PC-9 (cell line): ENCODE measurements around the gene KLHDC4. TPM values are rescaled to one million over a fixed set of nuclear protein-coding genes. Genes with fewer than 3 reads are reported as not detected.

Source experiments
- BruUV-seq: library from RNA; stranded (reverse); fragments of 400-500 nt; replicated peaks from 2 replicates; lab custom pipeline; 2021; lab: Mats Ljungman, UMichigan
- CTCF ChIA-PET: fragments of 300-600 bp; sonication (Branson Sonifier 250); formaldehyde crosslinking; loops from one replicate; lab custom pipeline; 2022; ENCODE audit warnings: antibody characterized with exemption; lab: Charles Lee
- POLR2A ChIA-PET: fragments of 300-600 bp; sonication (Branson Sonifier 250); formaldehyde crosslinking; loops from one replicate; lab custom pipeline; 2022; ENCODE audit warnings: antibody characterized with exemption; ENCODE audit not compliant: unreplicated experiment; lab: Charles Lee
- DNase-seq, 2 experiments: peaks; one replicate each; pipeline versions ENCODE4 v3.0.0 to v3.0.0-alpha.2; 2015 to 2022; ENCODE audit warnings: mixed read lengths in 1 of 2
- H2AFZ ChIP-seq: fragments of 200-600 bp; sonication (generic); 2 replicates; pipeline ENCODE4 v1.8.1; 2017; ENCODE audit warnings: antibody characterized with exemption
- H3F3A ChIP-seq: fragments of 200-600 bp; sonication (generic); 2 replicates; pipeline ENCODE4 v1.8.1; 2017; ENCODE audit warnings: antibody characterized with exemption, mild to moderate bottlenecking, low read depth; ENCODE audit not compliant: insufficient read depth
- H3K27ac ChIP-seq: fragments of 200-600 bp; sonication (generic); 2 replicates; pipeline ENCODE4 v1.6.1; 2016; ENCODE audit warnings: mixed run types
- H3K27me3 ChIP-seq: fragments of 200-600 bp; sonication (generic); 2 replicates; pipeline ENCODE4 v1.6.1; 2016; ENCODE audit warnings: low read depth, mixed run types; ENCODE audit not compliant: insufficient read depth
- H3K36me3 ChIP-seq: fragments of 200-600 bp; sonication (generic); 2 replicates; pipeline ENCODE4 v1.6.1; 2016; ENCODE audit warnings: low read depth, mixed run types
- H3K4me1 ChIP-seq: fragments of 200-600 bp; sonication (generic); replicated peaks from 2 replicates; pipeline ENCODE4 v1.6.1; 2016; ENCODE audit warnings: mixed run types; ENCODE audit not compliant: insufficient read depth
- H3K4me2 ChIP-seq: fragments of 200-600 bp; sonication (generic); 2 replicates; pipeline ENCODE4 v1.6.1; 2017; ENCODE audit warnings: mixed run types
- H3K4me3 ChIP-seq: fragments of 200-600 bp; sonication (generic); 2 replicates; pipeline ENCODE4 v1.6.1; 2016; ENCODE audit warnings: mixed run types
- H3K79me2 ChIP-seq: fragments of 200-600 bp; sonication (generic); 2 replicates; pipeline ENCODE4 v1.6.1; 2017; ENCODE audit warnings: low read depth, mixed run types
- H3K9me2 ChIP-seq: fragments of 200-600 bp; sonication (generic); 2 replicates; pipeline ENCODE4 v1.8.1; 2017; ENCODE audit warnings: mild to moderate bottlenecking; ENCODE audit not compliant: insufficient read depth
- H3K9me3 ChIP-seq: fragments of 200-600 bp; sonication (generic); 2 replicates; pipeline ENCODE4 v1.8.1; 2016; ENCODE audit warnings: low read depth; ENCODE audit not compliant: insufficient read depth
- H4K20me1 ChIP-seq: fragments of 200-600 bp; sonication (generic); 2 replicates; pipeline ENCODE4 v1.8.1; 2017; ENCODE audit not compliant: insufficient read depth
- EZH2 ChIP-seq: fragments of 200-600 bp; sonication (generic); IDR thresholded peaks from 2 replicates; pipeline ENCODE4 v1.8.0; 2017; ENCODE audit warnings: antibody characterized with exemption, low read depth
- intact Hi-C: fragments of 100-400 bp; cut with micrococcal nuclease; formaldehyde crosslinking; loops from one replicate; pipeline ENCODE4 v1.10.0; 2022; ENCODE audit not compliant: unreplicated experiment
- total RNA-seq: library from RNA; stranded (reverse); gene quantifications from 2 replicates; pipeline ENCODE4 v1.2.3, GENCODE V29; 2021
- TF ChIP-seq, protein P1 (sequence below): fragments of 200-600 bp; sonication (generic); conservative IDR thresholded peaks from 2 replicates; pipeline ENCODE4 v1.6.1; 2017; ENCODE audit warnings: mixed run types, antibody characterized with exemption, mild to moderate bottlenecking, moderate library complexity

Gene KLHDC4
- total RNA-seq, 1 experiment from 2014 or later, result 66.5 TPM

DNA sequence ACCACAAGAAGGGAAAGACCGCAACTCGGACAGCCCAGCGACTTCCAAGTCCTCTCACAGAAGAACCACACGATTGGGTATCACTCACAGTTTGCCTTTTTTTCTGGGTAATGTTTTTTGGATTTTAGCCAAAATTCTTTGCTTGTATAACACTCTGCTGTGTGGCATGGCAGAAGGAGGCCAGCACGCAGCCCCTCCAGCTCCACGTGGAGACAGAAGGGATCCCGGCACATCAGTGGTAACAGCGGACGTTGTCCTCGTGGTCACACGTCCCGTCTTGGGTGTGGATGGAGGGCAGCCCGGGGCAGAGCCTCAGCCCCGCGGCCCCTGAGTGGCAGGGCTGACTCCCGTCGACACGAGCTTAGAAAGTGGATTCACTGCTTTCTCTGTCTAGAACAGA lies 69.1 kb downstream of the KLHDC4 start:
- DNase-seq, result no peak
- no peak overlapping the region for H2AFZ ChIP-seq
- POLR2A ChIA-PET, result no interaction called here
- H3K9me3 ChIP-seq, result no peaks in the 10 kb centered on the region
- H3K27ac ChIP-seq, result no peak overlapping the region
- no peaks in the 10 kb centered on the region for H3F3A ChIP-seq
- no peaks in the 10 kb centered on the region for H3K9me2 ChIP-seq
- H3K36me3 ChIP-seq, result no peaks in the 10 kb centered on the region; the same call in 1 of the 2 replicates
- BruUV-seq, result no TSS peak
- H3K4me2 ChIP-seq, result no peak overlapping the region
- H3K79me2 ChIP-seq, result no peaks in the 10 kb centered on the region
- peaks cover 14% of the 10 kb centered on the region for H4K20me1 ChIP-seq
- H3K27me3 ChIP-seq, result no peaks in the 10 kb centered on the region
- TF ChIP-seq, protein P1, sequence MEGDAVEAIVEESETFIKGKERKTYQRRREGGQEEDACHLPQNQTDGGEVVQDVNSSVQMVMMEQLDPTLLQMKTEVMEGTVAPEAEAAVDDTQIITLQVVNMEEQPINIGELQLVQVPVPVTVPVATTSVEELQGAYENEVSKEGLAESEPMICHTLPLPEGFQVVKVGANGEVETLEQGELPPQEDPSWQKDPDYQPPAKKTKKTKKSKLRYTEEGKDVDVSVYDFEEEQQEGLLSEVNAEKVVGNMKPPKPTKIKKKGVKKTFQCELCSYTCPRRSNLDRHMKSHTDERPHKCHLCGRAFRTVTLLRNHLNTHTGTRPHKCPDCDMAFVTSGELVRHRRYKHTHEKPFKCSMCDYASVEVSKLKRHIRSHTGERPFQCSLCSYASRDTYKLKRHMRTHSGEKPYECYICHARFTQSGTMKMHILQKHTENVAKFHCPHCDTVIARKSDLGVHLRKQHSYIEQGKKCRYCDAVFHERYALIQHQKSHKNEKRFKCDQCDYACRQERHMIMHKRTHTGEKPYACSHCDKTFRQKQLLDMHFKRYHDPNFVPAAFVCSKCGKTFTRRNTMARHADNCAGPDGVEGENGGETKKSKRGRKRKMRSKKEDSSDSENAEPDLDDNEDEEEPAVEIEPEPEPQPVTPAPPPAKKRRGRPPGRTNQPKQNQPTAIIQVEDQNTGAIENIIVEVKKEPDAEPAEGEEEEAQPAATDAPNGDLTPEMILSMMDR, result no peak
- no peak for TF ChIP-seq EZH2
- H3K4me1 ChIP-seq, result no peaks in the 10 kb centered on the region
- CTCF ChIA-PET, result no interaction called here
- intact Hi-C loops, result no loop called here
- H3K4me3 ChIP-seq, result no peak overlapping the region

DNA sequence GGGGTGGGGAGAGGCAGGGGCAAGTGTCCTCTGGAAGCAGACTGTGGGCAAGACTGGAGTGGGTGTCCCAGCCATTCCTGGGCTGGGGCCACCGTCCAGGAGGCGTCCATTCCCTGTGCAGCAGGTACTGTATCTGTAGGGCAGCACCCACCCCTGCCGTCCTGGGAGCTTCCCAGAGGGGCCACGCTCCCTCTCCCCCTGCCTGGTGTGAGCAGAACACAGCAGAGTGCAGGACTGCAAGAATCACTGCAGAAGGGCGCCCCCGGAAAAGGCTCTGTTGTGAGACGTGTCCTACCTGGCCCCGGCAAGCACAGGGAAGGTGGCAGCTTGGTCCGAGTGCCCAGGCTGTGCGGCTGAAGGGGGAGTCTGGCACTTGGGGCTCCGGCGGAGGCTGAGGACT lies 70.3 kb downstream of the KLHDC4 start:
- intact Hi-C loops, result no loop called here
- H3K4me1 ChIP-seq, result no peaks in the 10 kb centered on the region
- BruUV-seq, result no TSS peak
- no peaks in the 10 kb centered on the region for H3F3A ChIP-seq
- H3K4me3 ChIP-seq, result no peak overlapping the region
- H4K20me1 ChIP-seq, result peaks cover 17% of the 10 kb centered on the region
- CTCF ChIA-PET, result no interaction called here
- H3K9me3 ChIP-seq, result no peaks in the 10 kb centered on the region
- no peaks in the 10 kb centered on the region for H3K9me2 ChIP-seq
- no peaks in the 10 kb centered on the region for H3K79me2 ChIP-seq
- peaks cover 2% of the 10 kb centered on the region; the same call in 1 of the 2 replicates for H3K27me3 ChIP-seq
- no peak overlapping the region for H2AFZ ChIP-seq
- no peak overlapping the region for H3K27ac ChIP-seq
- POLR2A ChIA-PET, result no interaction called here
- no peak for TF ChIP-seq EZH2
- TF ChIP-seq, protein P1, result no peak
- no peak overlapping the region for H3K4me2 ChIP-seq
- no peaks in the 10 kb centered on the region; the same call in 1 of the 2 replicates for H3K36me3 ChIP-seq
- DNase-seq, result no peak

DNA sequence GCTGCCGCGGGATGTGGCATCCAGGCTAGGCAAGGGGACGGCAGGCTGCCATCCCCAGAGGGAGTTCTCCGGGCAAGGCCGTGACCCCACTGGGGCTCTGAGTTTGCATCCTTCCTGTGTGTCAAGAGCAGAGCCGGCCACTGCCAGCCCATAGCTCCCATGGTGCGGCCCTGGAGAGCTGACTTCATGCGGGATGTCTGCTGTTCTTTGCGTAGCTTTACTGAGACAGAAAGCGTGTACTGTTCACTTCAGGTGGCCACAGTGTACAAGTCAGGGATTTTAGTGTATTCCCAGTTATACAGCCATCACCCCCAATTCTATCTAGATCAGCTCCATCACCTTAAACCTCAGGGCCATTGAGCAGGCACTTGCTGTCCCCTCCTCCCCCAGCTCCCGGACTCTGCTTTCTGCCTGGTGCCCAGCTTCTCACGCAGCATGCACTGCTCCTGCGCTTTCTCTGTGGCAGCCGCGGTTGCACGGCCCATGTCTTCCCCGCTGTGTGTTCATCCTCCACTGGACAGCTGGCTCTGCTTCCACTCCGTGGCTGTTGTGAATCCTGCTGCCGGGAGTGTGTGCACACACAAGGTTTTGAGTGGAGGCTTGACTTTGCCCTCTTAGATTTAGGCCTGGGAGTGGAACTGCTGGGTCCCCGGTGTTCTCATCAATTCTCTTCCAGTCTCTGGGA lies 71.2 kb downstream of the KLHDC4 start:
- ChIA-PET POLR2A (no interaction called here), CTCF (no interaction called here)
- no peak overlapping the region for H3K27ac ChIP-seq
- peaks cover 21% of the 10 kb centered on the region for H4K20me1 ChIP-seq
- no peak overlapping the region for H2AFZ ChIP-seq
- H3F3A ChIP-seq, result no peaks in the 10 kb centered on the region
- no peaks in the 10 kb centered on the region for H3K9me3 ChIP-seq
- intact Hi-C loops, result no loop called here
- no TSS peak for BruUV-seq
- no peaks in the 10 kb centered on the region for H3K9me2 ChIP-seq
- no peaks in the 10 kb centered on the region for H3K4me1 ChIP-seq
- H3K36me3 ChIP-seq, result no peaks in the 10 kb centered on the region; the same call in 1 of the 2 replicates
- TF ChIP-seq, protein P1, result no peak
- no peak for TF ChIP-seq EZH2
- no peak overlapping the region for H3K4me2 ChIP-seq
- DNase-seq, result no peak
- H3K27me3 ChIP-seq, result peaks cover 10% of the 10 kb centered on the region; the same call in 1 of the 2 replicates
- no peaks in the 10 kb centered on the region for H3K79me2 ChIP-seq
- no peak overlapping the region for H3K4me3 ChIP-seq
